PC-3 (cell line): ENCODE data around the gene ZNF823. TPM values are rescaled to one million over a fixed set of nuclear protein-coding genes. Genes with fewer than 3 reads are reported as not detected.

Experiments used
- ATAC-seq: fragments of 200-7000 bp; cut with Tn5 transposase; 2 replicates; pipeline ENCODE4 v1.9.1; 2020; ENCODE audit warnings: mild to moderate bottlenecking, moderate library complexity
- BruUV-seq: library from RNA; stranded (reverse); fragments of 400-500 nt; replicated peaks from 2 replicates; lab custom pipeline; 2021; lab: Mats Ljungman, UMichigan
- CTCF ChIA-PET: fragments of 300-600 bp; sonication (Branson Sonifier 250); formaldehyde crosslinking; loops from one replicate; lab custom pipeline; 2022; ENCODE audit warnings: antibody characterized with exemption; lab: Charles Lee
- POLR2A ChIA-PET: fragments of 300-600 bp; sonication (Branson Sonifier 250); formaldehyde crosslinking; loops from one replicate; lab custom pipeline; 2022; ENCODE audit warnings: antibody characterized with exemption; ENCODE audit not compliant: unreplicated experiment; lab: Charles Lee
- DNase-seq: peaks from one replicate; pipeline ENCODE4 v3.0.0-alpha.2; 2015
- H2AFZ ChIP-seq: fragments of 300-600 bp; sonication (generic); 2 replicates; pipeline ENCODE4 v1.6.0; 2016; ENCODE audit warnings: antibody characterized with exemption, low read length
- H3F3A ChIP-seq: fragments of 300-600 bp; sonication (generic); one replicate; pipeline ENCODE4 v1.6.0; 2017; ENCODE audit warnings: antibody characterized with exemption, low read length, control low read depth, mild to moderate bottlenecking; ENCODE audit not compliant: unreplicated experiment
- H3K27ac ChIP-seq: fragments of 300-600 bp; sonication (generic); 2 replicates; pipeline ENCODE4 v1.5.1; 2016; ENCODE audit warnings: mild to moderate bottlenecking, low read length
- H3K27me3 ChIP-seq: fragments of 300-600 bp; sonication (generic); 2 replicates; pipeline ENCODE4 v1.6.1; 2016; ENCODE audit warnings: low read length, mixed read lengths
- H3K36me3 ChIP-seq: fragments of 300-600 bp; sonication (generic); 2 replicates; pipeline ENCODE4 v1.6.1; 2016; ENCODE audit warnings: low read depth, mixed run types, low read length, mixed read lengths
- H3K4me1 ChIP-seq: fragments of 300-600 bp; sonication (generic); 2 replicates; pipeline ENCODE4 v1.5.1; 2016; ENCODE audit warnings: low read length; ENCODE audit not compliant: insufficient read depth
- H3K4me2 ChIP-seq: fragments of 300-600 bp; sonication (generic); 2 replicates; pipeline ENCODE4 v1.6.0; 2016; ENCODE audit warnings: low read length
- H3K4me3 ChIP-seq: fragments of 300-600 bp; sonication (generic); 2 replicates; pipeline ENCODE4 v1.5.1; 2016; ENCODE audit warnings: mild to moderate bottlenecking, low read length, mixed read lengths
- H3K79me2 ChIP-seq: fragments of 300-600 bp; sonication (generic); 2 replicates; pipeline ENCODE4 v1.6.1; 2017; ENCODE audit warnings: low read length, mixed read lengths
- H3K9ac ChIP-seq: fragments of 300-600 bp; sonication (generic); 2 replicates; pipeline ENCODE4 v1.6.0; 2016; ENCODE audit warnings: mild to moderate bottlenecking, low read length
- H3K9me2 ChIP-seq: fragments of 300-600 bp; sonication (generic); replicated peaks from 2 replicates; pipeline ENCODE4 v1.6.1; 2016; ENCODE audit warnings: mixed run types, low read length, mixed read lengths
- H3K9me3 ChIP-seq: fragments of 300-600 bp; sonication (generic); 2 replicates; pipeline ENCODE4 v1.6.1; 2016; ENCODE audit warnings: low read length, mixed read lengths
- H4K20me1 ChIP-seq: fragments of 300-600 bp; sonication (generic); 2 replicates; pipeline ENCODE4 v1.6.1; 2016; ENCODE audit warnings: low read length, mixed read lengths
- EZH2 ChIP-seq: fragments of 300-600 bp; sonication (generic); IDR thresholded peaks from one replicate; pipeline ENCODE4 v1.6.1; 2017; ENCODE audit warnings: antibody characterized with exemption, mild to moderate bottlenecking, low read length; ENCODE audit not compliant: unreplicated experiment
- EZH2phosphoT487 ChIP-seq: fragments of 300-600 bp; sonication (generic); IDR thresholded peaks from 2 replicates; pipeline ENCODE4 v1.6.1; 2018; ENCODE audit warnings: mild to moderate bottlenecking, antibody characterized with exemption, low read length, borderline replicate concordance
- intact Hi-C: fragments of 100-400 bp; cut with micrococcal nuclease; formaldehyde crosslinking; loops from 2 replicates; pipeline ENCODE4 v1.9.0; 2023
- total RNA-seq: library from RNA; depleted of rRNA; stranded (reverse); fragments of >200 nt; gene quantifications from 2 replicates; pipeline ENCODE4 v1.2.3, GENCODE V29; 2014
- TF ChIP-seq, protein P1 (sequence below): fragments of 300-600 bp; sonication (generic); conservative IDR thresholded peaks from 2 replicates; pipeline ENCODE4 v1.5.1; 2017; ENCODE audit warnings: antibody characterized with exemption, low read depth, mild to moderate bottlenecking, low read length

Gene ZNF823
- total RNA-seq, 1 experiment from 2014 or later: 5.1 TPM

DNA sequence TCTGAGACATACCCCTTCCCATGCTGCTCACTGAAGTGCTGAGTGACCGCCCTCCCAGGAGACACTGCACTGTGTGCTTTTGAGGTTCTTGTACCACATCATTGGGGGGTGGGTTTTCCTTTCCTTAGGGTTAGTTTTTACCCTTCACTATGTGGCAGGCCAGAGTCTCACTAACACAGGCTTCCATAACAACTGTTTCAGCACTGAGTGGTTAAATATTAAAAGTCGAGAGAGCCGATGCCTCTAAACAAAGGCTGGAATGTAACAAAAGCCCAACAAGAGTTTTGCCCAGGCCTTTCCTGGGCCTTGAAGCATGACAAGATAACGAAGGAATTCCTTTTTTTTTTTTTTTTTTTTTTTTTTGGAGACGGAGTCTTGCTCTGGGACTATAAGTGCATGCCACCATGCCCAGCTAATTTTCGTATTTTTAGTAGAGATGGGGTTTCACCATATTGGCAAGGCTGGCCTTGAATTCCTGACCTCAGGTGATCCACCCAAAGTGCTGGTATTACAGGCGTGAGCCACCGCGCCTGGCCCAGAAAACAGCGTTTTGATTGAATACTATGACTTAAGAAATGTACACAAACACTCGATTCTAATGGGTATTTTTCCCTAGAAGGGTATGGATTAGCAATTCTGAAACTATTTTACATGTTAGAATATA is 46.5 kb downstream of the ZNF823 start:
- H3K27me3 ChIP-seq: no peaks in the 10 kb centered on the region
- H3K9me3 ChIP-seq: peaks cover 9% of the 10 kb centered on the region
- ATAC-seq (no peak), DNase-seq (no peak)
- H3K79me2 ChIP-seq: no peaks in the 10 kb centered on the region
- TF ChIP-seq, protein P1, sequence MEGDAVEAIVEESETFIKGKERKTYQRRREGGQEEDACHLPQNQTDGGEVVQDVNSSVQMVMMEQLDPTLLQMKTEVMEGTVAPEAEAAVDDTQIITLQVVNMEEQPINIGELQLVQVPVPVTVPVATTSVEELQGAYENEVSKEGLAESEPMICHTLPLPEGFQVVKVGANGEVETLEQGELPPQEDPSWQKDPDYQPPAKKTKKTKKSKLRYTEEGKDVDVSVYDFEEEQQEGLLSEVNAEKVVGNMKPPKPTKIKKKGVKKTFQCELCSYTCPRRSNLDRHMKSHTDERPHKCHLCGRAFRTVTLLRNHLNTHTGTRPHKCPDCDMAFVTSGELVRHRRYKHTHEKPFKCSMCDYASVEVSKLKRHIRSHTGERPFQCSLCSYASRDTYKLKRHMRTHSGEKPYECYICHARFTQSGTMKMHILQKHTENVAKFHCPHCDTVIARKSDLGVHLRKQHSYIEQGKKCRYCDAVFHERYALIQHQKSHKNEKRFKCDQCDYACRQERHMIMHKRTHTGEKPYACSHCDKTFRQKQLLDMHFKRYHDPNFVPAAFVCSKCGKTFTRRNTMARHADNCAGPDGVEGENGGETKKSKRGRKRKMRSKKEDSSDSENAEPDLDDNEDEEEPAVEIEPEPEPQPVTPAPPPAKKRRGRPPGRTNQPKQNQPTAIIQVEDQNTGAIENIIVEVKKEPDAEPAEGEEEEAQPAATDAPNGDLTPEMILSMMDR: no peak
- TF ChIP-seq EZH2phosphoT487 (no peak), EZH2 (no peak)
- intact Hi-C loops: no loop called here
- no peak overlapping the region for H2AFZ ChIP-seq
- H4K20me1 ChIP-seq: no peaks in the 10 kb centered on the region
- H3K4me2 ChIP-seq: no peak overlapping the region
- no peaks in the 10 kb centered on the region for H3F3A ChIP-seq
- H3K27ac ChIP-seq: no peak overlapping the region
- H3K9me2 ChIP-seq: no peaks in the 10 kb centered on the region
- no peak overlapping the region for H3K4me3 ChIP-seq
- peaks cover 18% of the 10 kb centered on the region for H3K36me3 ChIP-seq
- no TSS peak for BruUV-seq
- H3K9ac ChIP-seq: no peak overlapping the region
- peaks cover 9% of the 10 kb centered on the region; the same call in 1 of the 2 replicates for H3K4me1 ChIP-seq
- POLR2A ChIA-PET: no interaction called here
- CTCF ChIA-PET: no interaction called here

DNA sequence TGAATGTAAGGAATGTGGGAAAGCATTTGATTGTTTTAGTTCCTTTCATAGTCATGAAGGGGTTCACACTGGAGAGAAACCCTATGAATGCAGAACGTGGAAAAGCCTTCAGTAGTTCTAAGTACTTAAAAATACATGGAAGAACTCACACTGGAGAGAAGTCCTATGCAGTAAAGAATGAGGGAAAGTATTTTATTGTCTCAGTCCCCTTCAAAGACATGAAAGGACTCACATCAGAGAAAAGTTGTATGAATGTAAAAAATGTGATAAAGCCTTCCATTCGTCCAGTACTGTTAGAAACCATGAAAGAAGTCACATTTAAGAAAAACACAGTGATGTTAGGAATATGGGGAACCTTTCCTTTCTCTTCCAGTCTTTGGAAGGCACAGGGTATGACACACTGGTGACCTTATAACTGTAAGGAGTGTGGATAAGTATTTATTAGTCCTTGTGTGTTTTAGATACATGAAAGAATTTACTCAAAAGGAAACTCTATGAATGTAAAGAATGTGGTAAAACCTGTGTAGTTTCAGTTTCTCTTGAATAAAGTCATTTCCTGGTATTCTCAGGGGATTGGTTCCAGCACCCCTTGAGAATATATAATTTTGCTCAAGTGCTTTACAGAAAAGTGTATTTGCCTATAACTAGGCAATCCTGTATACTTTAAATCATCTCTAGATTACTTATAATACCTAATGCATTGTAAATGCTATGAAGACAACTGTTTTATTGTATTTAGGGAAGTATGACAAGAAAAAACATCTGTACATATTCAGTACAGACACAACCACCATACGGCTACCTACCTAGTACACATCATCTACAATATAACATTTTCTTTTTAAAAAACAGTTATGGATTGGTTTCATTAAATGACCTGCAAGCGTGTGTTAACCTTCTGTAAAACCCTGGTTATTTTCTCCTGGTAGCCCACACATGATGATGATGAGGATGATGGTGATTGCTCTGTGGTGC is 52.8 kb downstream of the ZNF823 start:
- H3K9ac ChIP-seq: no peak overlapping the region
- POLR2A ChIA-PET: no interaction called here
- CTCF ChIA-PET: no interaction called here

More for the DNA sequence above, 52.8 kb downstream of the ZNF823 start:
- TF ChIP-seq EZH2 (no peak), EZH2phosphoT487 (no peak)
- TF ChIP-seq, protein P1: no peak
- no TSS peak for BruUV-seq
- H2AFZ ChIP-seq: no peak overlapping the region
- DNase-seq (no peak), ATAC-seq (no peak)
- no peak overlapping the region for H3K27ac ChIP-seq
- no peaks in the 10 kb centered on the region for H3K9me2 ChIP-seq
- no peaks in the 10 kb centered on the region for H3F3A ChIP-seq
- no peaks in the 10 kb centered on the region for H3K27me3 ChIP-seq
- no peak overlapping the region for H3K4me2 ChIP-seq
- no peak overlapping the region for H3K4me3 ChIP-seq
- H3K4me1 ChIP-seq: no peaks in the 10 kb centered on the region
- no peaks in the 10 kb centered on the region for H4K20me1 ChIP-seq
- intact Hi-C loops: no loop called here
- H3K79me2 ChIP-seq: no peaks in the 10 kb centered on the region
- H3K36me3 ChIP-seq: peaks cover 70% of the 10 kb centered on the region
- peaks cover 61% of the 10 kb centered on the region for H3K9me3 ChIP-seq
